ENCODE data around the gene MRPS21. TPM values are rescaled to one million over a fixed set of nuclear protein-coding genes. Genes with fewer than 3 reads are reported as not detected.

MRPS21 gene
- total RNA-seq, 2 experiments from 2014 or later: 48.5 to 52.0 TPM

- no peaks in the 10 kb centered on the region for H3K9me3 Mint-ChIP-seq
- DNase-seq: no peak
- TF ChIP-seq, protein P1, sequence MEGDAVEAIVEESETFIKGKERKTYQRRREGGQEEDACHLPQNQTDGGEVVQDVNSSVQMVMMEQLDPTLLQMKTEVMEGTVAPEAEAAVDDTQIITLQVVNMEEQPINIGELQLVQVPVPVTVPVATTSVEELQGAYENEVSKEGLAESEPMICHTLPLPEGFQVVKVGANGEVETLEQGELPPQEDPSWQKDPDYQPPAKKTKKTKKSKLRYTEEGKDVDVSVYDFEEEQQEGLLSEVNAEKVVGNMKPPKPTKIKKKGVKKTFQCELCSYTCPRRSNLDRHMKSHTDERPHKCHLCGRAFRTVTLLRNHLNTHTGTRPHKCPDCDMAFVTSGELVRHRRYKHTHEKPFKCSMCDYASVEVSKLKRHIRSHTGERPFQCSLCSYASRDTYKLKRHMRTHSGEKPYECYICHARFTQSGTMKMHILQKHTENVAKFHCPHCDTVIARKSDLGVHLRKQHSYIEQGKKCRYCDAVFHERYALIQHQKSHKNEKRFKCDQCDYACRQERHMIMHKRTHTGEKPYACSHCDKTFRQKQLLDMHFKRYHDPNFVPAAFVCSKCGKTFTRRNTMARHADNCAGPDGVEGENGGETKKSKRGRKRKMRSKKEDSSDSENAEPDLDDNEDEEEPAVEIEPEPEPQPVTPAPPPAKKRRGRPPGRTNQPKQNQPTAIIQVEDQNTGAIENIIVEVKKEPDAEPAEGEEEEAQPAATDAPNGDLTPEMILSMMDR (IDR thresholded peaks at IDR 0.05): no peak
- H3K4me1 ChIP-seq (ENCODE audit: insufficient read depth, low read length): peaks cover 9% of the 10 kb centered on the region
- peaks cover 19% of the 10 kb centered on the region for H3K4me1 Mint-ChIP-seq (ENCODE audit: low read depth)
- ChIA-PET CTCF (interaction anchor here (0.6 to 1.3 kb wide), 2 partner anchors 19 to 29 kb away, joined by 3 read pairs; no protein-coding TSS in a partner anchor), POLR2A (interaction anchor here (0.7 to 1.8 kb wide), 4 partner anchors 10 to 1213 kb away, joined by 3 to 5 read pairs (median 3); no protein-coding TSS in a partner anchor)
- H3K4me3 Mint-ChIP-seq: no peak overlapping the region
- peaks cover 17% of the 10 kb centered on the region for H3K27me3 Mint-ChIP-seq
- H3K36me3 ChIP-seq (ENCODE audit: insufficient read depth, low read length): peaks cover 31% of the 10 kb centered on the region
- peaks cover 10 to 12% of the 10 kb centered on the region in 2 experiments for H3K27me3 ChIP-seq (ENCODE audit: control insufficient read depth in 1 of 2, insufficient read depth in 2 of 2, low read length in 2 of 2)
- intact Hi-C loops (cut with DNase I, micrococcal nuclease): no loop called here
- no peaks in the 10 kb centered on the region for H3K9me3 ChIP-seq (ENCODE audit: control insufficient read depth in 1 of 2, insufficient read depth in 1 of 2, low read length in 2 of 2)
- no peak overlapping the region for H3K27ac Mint-ChIP-seq
- no peak for ATAC-seq (ENCODE audit: poor library complexity)
- H3K36me3 Mint-ChIP-seq (ENCODE audit: low read depth): peaks cover 31% of the 10 kb centered on the region
- no peak overlapping the region for H3K27ac ChIP-seq (ENCODE audit: low read depth in 1 of 2, low read length in 2 of 2)
- H3K4me3 ChIP-seq (ENCODE audit: low read length): no peak overlapping the region
Measured at GRCh38 chr1:150262388-150263320, 31.0 kb upstream of the MRPS21 start.

- ATAC-seq (ENCODE audit: poor library complexity): no peak
- H3K9me3 Mint-ChIP-seq: no peaks in the 10 kb centered on the region
- Histone ChIP-seq H3K4me1 (ENCODE audit: insufficient read depth, low read length) (peaks cover 18% of the 10 kb centered on the region), H3K27ac (ENCODE audit: low read depth in 1 of 2, low read length in 2 of 2) (no peak overlapping the region), H3K4me3 (ENCODE audit: low read length) (no peak overlapping the region), H3K9me3 (ENCODE audit: control insufficient read depth in 1 of 2, insufficient read depth in 1 of 2, low read length in 2 of 2) (no peaks in the 10 kb centered on the region), H3K27me3 (ENCODE audit: control insufficient read depth in 1 of 2, insufficient read depth in 2 of 2, low read length in 2 of 2) (peaks cover 4 to 7% of the 10 kb centered on the region in 2 experiments), H3K36me3 (ENCODE audit: insufficient read depth, low read length) (peaks cover 31% of the 10 kb centered on the region)
- intact Hi-C loops (cut with DNase I, micrococcal nuclease): no loop called here
- H3K4me1 Mint-ChIP-seq (ENCODE audit: low read depth): peaks cover 28% of the 10 kb centered on the region
- TF ChIP-seq, protein P1 (IDR thresholded peaks at IDR 0.05): no peak
- no peak overlapping the region for H3K4me3 Mint-ChIP-seq
- POLR2A ChIA-PET: interaction anchor here (1.2 kb wide), 1 partner anchor 11 kb away, joined by 3 read pairs; no protein-coding TSS in a partner anchor
- DNase-seq: no peak
- peaks cover 40% of the 10 kb centered on the region for H3K36me3 Mint-ChIP-seq (ENCODE audit: low read depth)
- CTCF ChIA-PET: no interaction called here
- peaks cover 9% of the 10 kb centered on the region for H3K27me3 Mint-ChIP-seq
- no peak overlapping the region for H3K27ac Mint-ChIP-seq
Measured at GRCh38 chr1:150263549-150263948, 30.1 kb upstream of the MRPS21 start.

DNA sequence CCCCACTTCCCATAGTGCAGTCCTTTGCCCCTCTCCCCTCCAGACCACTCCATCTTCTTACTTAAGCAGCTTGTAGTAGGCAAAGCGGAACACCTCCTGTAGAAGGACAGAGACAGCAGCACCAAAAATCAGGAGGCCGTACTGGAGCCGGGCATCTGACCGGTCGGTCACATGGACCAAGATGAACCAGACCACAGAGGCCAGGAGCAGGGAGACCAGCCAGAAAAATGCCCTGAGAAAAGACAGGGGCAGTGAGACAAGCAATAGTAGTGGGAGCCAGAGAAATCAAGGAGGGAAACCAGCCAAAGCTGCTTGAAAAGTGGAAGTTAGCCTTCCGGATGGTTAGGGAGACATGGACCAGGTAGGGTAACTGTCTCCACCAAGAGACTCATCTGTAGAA lies 25.8 kb upstream of the MRPS21 start:
- POLR2A ChIA-PET: interaction anchor here (1.5 to 2.2 kb wide), 3 partner anchors 12 to 381 kb away, joined by 7 to 26 read pairs (median 12); partner anchors contain the start of gene RPRD2

More for the DNA sequence above, 25.8 kb upstream of the MRPS21 start:
- no peaks in the 10 kb centered on the region for H3K27me3 Mint-ChIP-seq
- peak overlapping the region; percentile 91 to 96 for H3K27ac ChIP-seq (ENCODE audit: low read depth in 1 of 2, low read length in 2 of 2)
- H3K4me3 Mint-ChIP-seq: peak overlapping the region; percentile 99
- intact Hi-C loops (cut with DNase I, micrococcal nuclease): loop anchor here (1.0 to 2.0 kb wide), 5 partner anchors 13 to 53 kb away; partner anchors contain the start of genes ANP32E (in 1 of the 2), CIART (in 1 of the 2), MRPS21 (in 1 of the 2) and PRPF3 (in 1 of the 2)
- peak overlapping the region; percentile 95 for H3K4me3 ChIP-seq (ENCODE audit: low read length)
- H3K36me3 ChIP-seq (ENCODE audit: insufficient read depth, low read length): peaks cover 31% of the 10 kb centered on the region
- CTCF ChIA-PET: interaction anchor here (1.5 to 3.1 kb wide), 2 partner anchors 12 to 19 kb away, joined by 4 to 18 read pairs; no protein-coding TSS in a partner anchor
- ATAC-seq (ENCODE audit: poor library complexity) (no peak), DNase-seq (no peak)
- peaks cover 29% of the 10 kb centered on the region for H3K4me1 ChIP-seq (ENCODE audit: insufficient read depth, low read length)
- H3K27ac Mint-ChIP-seq: peak overlapping the region; percentile 91
- H3K36me3 Mint-ChIP-seq (ENCODE audit: low read depth): peaks cover 50% of the 10 kb centered on the region
- H3K9me3 Mint-ChIP-seq: no peaks in the 10 kb centered on the region
- TF ChIP-seq, protein P1 (IDR thresholded peaks at IDR 0.05): no peak
- no peaks in the 10 kb centered on the region for H3K27me3 ChIP-seq (ENCODE audit: control insufficient read depth in 1 of 2, insufficient read depth in 2 of 2, low read length in 2 of 2)
- no peaks in the 10 kb centered on the region for H3K9me3 ChIP-seq (ENCODE audit: control insufficient read depth in 1 of 2, insufficient read depth in 1 of 2, low read length in 2 of 2)
- peaks cover 38% of the 10 kb centered on the region for H3K4me1 Mint-ChIP-seq (ENCODE audit: low read depth)

Measured in CD4-positive, alpha-beta T cell (primary cell).